Activated gamma-delta T cell (primary cell): Measurements from ENCODE around the gene FAM107B.
"Not testable (repeated sequence)": the region's sequence is repeated elsewhere in the genome, so short reads cannot be mapped to it uniquely, and the experiment has no call there.

Source experiments
- DNase-seq: peaks from one replicate; lab custom pipeline; 2025; lab: John Stamatoyannopoulos, UW

The FAM107B gene

DNA sequence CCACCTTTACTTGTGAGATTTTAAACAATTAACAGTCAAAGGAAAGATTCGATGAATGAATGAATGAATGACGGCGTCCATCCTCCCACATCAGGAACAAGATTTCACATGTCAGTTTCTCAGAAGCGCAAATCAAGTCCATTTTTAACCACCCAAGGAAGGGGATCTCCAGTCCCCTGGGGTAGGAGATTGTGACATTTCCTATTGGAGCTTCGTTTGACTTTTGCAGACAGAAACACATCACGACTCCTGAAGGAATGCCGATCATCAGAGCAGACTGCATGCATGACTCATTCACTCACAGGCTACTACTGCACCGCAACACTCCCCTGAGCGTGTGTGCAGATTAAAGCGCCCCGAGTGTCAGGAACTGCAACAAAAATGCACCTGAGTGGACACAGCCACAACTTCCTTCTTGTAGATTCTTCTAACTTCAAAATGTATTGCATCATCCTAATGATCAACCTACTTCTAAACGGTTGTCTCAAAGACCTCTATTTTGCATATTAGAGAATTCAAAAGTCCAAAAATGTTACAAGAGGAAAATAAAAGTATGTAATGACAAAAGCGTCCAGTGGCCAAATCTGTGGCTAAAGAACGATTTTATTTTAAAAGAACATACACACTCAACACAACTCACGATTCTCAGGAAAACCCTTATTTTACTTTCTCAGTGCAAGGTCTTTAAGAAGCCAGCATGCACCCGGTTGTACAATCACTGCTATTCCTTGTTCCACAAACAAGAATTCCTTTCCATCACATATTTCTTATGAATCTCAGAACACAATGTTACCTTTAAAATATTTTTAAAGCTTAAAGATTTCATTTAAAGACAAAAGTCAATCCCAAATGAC is 172.6 kb downstream of the FAM107B start:
- DNase-seq: no peak

DNA sequence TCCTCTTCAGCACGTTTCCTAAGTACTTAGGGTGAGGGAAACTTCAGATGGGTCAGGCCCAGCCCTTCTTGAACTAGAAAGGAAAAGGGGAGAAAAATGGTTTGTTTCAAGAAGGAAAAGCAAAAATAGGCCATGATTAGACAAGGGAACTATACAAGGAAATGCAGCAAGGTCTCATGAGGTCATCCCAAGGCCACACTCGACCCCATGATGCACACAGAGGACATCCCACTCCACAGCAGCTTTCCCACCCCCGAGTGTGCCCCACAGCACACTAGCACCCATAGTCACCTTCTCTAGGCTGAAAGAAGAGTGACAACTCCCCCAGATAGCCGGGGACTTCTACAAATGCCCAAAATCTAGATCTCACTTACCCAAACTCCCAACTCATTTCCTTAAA is 173.4 kb downstream of the FAM107B start:
- no peak for DNase-seq

DNA sequence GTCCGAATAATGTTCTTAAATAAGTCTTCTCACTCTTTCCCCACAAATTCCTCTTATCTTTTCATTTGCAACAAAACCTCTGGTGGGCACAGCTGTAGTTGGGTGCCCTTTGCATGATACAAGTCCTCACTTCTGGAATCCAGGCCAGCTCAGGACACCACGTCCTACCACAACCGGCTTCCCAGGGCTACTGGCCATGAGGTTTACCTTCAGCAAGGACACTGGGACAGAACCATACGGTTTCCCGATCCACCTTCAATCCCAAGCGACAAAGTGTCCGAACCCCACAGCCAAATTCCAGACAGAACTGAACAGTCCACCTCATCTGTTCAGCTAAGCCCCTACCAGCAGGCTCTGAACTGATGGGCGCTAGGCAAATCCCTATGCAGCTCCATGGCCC is 174.6 kb downstream of the FAM107B start:
- DNase-seq: no peak

DNA sequence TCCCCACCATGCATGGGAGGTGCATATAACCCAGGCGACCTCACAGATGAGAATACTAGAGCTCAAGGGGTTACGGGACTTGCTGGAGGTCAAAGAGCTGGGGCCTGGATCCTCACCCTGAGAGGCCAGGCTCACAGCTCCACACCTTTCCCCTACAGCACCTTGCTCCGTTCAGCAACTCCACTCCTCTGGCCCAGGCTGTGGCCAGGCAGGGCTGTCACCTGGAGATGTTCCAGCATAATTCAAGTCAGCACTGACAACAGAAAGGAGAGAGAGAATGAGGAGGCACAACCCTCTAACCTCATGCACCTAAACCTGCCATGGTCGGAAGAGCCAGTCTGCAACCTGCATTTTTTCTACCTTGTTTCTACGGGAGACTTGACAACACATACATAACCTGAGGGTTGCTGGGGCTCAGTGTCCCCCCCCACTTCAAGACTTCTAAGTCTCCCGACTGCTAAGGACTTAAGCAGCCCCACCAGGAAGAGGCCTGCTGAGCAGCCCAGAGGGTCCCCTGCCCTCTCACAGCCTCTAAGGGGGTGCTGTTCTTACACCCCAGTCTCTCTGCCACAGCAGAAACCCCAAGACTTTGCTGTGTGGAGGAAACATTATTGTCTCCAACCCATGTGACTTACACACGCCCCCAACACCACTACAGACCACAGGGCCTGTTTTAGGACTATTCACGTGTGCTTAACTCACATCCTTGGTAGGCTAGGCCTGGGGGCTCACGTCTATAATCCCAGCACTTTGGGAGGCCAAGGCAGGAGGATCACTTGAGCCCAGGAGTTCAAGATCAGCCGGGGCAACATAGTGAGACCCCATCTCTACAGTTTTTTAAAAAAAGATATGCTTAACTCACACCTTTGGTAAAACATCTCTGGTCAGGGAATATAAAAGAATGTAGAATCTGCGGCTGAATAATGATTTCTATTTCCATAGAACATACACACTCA is 175.6 kb downstream of the FAM107B start:
- no peak for DNase-seq

DNA sequence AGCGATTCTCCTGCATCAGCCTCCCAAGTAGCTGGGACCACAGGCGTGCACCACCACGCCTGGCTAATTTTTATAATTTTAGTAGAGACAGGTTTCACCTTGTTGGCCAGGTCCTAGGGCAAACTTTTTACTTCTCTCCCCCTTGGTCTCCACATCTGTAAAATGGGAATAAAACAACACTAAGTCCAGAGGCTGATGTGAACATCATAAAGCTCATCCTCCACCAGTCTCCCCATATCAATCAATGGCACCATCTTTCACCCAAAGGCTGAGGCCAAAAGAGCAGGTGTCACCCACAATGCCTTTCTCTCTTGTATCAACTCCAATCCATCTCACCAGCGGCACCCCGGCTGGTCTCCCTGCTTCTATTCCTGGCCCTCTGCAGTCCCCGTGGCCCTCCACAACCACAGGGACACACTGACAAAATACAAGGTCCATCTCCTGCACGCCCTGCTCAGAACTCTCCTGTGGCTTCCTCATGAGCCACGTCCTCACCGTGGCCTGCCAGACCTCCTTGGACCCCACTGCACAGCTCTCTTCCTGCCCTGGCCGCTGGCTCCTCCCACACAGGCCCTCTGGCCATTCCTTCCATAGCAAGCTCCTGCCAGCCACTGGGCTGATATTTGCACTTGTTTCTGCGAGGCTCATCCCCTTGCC is 179.0 kb downstream of the FAM107B start:
- DNase-seq: no peak

DNA sequence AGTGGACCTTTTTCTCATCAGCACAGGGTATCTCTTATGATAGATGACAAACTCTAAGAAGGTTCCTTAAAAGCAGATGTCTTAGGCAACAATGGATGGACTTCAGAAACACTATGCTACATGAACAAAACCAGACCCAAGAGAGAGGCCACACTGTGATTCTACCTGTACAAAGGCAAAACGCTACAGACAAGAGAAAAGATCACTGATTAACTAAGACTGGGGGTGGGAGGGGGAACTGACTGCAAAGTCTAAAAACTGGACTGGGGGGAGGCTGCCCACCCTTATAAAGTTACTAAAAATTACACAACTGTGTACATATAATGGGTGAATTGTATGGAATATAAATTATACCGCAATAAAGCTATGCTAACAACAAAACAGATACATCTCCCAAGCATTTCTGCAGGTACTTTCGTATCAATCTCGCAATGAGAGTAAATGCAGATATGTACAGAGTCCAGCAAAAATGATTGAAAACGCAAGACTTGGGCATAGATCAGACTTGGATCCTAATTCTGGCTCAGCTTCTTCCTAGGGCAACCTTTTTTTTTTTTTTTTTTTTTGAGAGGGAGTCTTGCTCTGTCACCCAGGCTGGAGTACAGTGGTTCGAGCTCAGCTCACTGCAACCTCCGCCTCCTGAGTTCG is 179.7 kb downstream of the FAM107B start:
- no peak for DNase-seq

DNA sequence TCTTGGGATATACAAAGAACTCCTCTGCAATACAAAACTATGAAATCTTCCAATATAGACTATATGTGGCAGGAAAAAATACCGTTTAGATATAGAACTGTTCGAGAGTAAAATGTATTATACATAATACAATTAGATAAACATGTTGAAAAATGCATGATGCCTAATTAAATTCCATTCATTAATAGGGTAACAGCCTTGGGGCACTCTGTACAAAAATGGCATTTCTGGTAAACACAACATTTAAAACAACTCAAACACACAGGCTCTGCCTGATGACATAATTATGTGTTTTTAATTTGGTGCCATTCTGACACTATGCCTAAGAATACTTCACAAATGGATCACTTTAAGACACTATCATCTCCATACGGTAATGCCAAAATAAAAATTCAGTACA is 180.9 kb downstream of the FAM107B start:
- DNase-seq: no peak

DNA sequence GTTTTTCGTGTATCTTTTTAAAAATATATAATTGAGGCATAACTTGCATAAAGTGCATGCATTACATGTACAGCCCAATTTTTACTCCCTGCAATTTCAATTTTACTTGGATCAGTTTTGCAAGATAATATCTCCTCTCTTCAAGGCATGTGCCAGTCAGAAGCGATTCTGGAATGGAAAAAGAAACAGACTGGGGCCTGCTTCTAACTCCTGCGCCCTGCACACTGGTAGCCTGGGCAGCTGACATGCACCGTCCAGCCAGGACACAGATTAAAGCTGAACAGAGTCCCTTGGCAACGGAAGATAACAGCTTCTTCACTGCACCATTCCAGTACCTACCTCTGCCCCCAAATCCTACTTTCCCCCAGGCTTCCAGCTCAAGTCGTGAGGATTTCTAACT is 182.1 kb downstream of the FAM107B start:
- DNase-seq: no peak

DNA sequence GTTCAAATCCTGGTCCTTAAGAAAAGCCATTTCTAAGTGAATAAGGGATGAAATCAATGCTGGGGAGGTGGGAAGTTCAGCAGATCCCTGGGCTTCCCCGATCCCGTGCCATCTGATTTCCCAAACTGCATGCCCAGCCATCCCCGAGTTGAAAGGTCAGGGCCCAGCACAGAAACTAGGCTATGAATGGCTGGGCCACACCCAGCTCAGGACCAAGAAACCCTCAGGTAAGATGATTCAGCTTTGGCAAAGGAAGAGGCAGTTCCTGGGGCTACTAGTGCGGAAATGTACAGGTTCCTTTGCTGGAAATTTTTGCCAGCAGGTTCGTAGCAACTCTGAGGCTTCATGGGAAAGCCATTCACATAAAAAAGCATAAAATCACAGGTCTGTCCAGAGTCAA is 182.7 kb downstream of the FAM107B start:
- no peak for DNase-seq

DNA sequence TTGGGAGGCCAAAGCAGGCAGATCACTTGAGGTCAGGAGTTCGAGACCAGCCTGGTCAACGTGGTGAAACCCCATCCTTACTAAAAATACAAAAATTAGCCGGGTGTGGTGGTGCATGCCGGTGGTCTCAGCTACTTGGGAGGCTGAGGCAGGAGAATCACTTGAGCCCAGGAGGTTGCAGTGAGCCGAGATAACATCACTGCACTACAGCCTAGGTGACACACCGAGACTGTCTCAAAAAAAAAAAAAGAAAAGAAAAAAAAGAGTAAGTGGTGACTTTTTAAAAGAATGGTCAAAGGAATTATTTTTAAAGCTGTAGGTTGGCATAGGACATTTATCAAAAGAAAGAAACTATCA is 185.8 kb downstream of the FAM107B start:
- not testable (repeated sequence) for DNase-seq

DNA sequence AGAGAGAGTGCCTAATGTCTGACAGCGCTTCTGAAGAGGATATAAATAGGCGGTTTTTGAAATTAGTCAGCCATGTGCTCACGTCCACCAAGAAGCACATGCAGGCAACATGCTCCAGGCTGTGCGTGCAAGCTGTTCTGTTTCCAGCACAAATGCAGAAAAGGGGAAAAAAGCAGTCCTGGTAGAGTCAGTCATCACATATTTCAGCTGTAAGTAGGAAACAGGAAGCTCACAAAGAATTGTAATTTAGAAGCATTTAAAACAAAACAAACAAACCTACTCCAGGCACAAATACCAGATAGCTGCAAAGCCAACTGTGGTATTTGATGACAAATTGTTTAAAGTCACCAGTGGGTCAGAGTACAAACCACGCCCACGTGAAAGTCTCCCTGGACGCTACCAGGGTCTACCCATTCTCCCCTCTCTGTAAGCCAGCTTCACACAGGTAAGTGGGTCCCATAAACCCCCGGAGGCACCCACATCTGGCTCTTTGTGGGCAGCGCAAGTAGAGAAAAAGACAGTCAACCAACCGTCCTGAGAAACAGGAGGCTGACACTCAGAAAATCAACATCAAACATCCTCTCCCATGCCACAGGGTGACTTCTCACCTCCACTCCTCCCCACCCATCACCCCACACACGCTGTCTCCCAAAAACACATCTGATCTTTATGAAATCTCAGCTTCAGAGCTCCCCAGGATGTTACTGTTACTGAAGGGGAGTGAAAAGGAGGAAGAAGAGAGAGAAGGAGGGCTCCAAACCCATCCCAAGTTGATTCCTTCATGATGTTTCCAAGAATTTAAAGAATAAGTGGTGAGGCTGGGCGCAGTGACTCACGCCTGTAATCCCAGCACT is 186.4 kb downstream of the FAM107B start:
- no peak for DNase-seq

DNA sequence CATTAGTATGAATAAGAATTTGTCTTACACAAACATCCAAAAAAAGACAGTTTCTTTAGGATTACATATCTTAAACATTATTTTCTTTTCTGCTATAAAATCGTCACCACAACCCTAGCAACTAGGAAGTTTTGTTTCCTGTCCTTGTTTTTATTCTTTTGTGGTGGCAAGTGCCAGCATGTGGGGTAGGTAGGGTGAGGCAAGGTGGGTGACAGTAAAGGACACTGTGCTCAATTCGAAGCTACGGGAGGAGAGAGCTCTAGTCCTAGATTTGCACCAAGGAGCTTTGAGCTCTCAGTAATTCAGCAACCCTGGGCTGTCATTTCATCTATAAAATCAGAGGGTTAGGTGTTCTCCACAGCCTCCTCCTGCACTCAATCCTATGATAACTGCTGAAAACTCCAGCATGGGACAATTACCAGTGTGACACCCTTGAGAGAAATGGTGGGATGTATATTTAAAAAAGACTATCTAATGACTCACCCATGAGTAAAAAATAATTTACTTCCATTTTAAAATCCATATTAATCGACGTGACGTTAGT is 187.1 kb downstream of the FAM107B start:
- DNase-seq: no peak

DNA sequence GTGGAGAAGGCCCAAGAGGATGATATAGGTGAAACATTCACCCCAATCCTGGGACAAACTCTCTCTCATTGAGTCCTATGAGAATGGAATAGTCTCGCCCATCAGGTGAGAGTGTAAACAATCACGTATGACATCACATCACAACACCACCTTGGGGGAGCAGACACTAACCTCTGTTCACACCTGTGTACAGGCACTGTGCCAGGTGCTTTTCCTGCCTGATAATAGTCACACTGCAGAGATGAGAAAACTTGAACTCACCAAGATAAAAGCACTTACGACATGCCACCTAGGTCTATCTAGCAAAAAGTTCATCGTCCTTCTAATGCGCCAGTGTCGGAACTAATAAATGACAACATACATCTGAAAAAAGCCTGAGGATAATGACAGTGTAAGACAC is 187.8 kb downstream of the FAM107B start:
- no peak for DNase-seq

DNA sequence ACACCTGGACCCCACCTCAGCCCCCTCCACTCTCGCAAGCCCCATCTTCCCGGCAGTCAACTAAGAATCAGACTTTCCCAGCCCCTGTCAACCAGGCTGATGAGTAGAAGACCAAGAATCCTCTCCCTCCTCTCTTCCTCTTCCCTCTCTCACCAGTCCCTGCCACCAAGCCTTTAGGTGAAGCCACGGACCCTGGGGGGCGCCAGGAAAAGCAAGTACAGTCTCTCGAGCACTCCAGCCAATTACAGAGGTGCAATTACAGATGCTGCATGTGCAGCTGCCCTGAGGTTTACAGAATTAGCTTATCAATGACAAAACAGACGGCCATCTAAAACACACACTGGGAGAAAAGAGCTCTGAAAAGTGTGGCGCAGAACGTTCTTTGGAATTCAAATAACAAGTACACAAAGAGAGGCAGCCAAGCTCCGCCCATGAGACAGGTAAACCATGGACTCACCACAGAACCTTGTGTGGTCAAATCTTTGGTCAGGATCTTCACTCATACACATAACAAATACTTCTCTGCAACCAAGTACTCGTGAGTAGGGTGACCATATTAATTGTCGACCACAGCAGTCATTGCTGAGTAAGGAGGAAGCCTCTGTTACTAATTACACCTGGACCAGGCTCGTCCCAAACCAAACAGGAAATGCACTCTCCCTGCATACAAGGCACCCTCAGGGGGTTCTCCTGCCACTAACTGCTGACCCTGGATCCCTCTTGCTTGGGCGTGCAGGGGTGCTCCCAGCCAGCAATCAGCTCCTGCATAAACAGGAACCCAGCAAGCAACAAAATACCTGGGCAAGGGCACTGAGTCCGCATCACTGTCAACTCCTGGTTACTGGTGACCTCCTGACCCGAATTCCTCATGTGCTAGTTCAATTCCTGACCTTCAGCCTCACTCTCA is 189.2 kb downstream of the FAM107B start:
- DNase-seq: no peak

DNA sequence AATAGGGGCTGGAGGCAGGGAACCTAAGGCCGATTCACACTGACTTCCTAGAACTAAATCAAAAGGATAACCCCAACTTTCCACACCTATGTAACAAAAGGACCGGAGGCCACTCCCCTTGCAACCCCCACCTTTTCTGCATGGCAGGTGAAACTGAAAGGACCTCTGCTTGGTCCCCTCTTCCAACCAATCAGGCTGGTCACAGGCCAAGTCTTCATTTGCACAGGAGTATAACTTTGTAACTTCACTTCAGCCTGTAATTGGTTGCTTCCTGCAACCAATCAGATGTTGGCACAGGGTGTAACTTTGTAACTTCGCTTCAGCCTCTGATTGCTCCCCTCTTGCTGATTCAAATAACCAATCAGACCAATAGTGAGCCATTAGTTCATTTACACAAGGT is 190.0 kb downstream of the FAM107B start:
- no peak for DNase-seq

DNA sequence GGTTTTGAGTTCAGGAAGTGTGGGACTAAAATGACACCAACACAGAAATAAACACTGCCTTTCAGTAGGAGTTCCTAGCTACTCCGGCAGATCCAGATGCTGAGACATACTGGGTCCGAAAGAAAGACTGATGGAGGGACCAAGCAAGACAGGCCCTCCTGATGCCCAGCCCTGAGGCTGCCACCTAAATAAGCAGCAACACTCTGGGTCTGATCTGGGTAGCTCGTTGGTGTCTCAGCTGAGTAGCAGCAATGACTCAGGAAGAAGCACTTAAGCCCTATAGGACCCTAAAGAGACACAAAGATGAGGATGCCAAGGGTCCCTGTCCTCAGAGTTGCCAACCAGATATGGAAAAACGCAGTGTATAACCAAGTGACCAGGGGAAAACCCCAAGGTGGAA is 190.7 kb downstream of the FAM107B start:
- no peak for DNase-seq

DNA sequence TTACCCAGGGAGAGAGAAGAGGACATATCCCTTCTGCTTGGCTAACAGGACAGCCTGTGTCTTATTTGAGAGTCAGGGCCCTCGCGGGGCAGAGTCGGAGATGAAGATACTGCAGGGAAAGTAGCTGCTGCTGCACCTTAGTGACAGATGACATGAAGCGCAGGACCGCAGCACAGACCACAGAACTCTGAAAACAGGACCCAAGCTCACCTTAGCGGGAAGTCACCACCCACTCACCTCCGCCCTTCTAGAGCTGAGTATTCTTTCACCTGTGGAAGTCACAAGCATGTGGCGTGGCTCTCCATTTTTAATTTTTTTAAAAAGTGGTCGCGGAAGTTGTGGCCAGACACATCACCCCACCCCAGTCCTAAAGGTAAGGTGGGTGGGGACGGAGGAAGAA is 191.4 kb downstream of the FAM107B start:
- DNase-seq: no peak

DNA sequence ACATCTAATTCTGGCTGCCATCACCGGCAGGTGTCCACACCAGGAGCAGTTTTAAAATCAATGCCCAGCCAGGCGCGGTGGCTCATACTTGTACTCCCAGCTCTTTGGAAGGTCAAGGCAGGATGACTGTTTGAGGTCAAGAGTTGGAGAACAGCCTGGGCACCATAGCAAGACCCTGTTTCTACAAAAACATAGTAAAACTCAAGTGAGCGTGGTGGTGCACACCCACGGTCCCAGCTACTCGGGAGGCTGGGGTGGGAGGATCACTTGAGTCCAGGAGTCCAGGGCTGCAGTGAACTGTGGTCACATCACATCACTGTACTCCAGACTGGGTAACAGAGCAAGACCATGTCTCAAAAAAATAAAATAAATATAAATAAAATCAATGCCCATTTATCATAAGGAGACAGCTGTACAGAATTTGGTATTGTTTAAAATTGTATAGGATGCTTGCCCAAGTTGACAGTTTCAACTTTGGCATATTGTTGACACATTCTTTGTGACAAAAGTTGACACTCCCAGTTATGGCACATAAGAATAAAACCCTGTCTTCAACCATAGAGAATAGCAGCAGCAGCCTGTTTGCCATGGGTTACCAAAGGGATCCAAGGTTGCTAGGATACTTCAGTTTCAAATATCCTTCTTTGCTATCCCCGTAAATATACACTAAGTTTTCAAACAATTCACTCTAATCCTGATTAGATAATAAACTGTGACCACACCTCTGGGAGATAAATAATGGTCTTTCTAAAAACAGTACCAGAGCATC is 193.0 kb downstream of the FAM107B start:
- no peak for DNase-seq
